Fibroblast of skin of right quadriceps (primary cell): ENCODE measurements around the gene SPACDR.
"Not testable (repeated sequence)": the region's sequence is repeated elsewhere in the genome, so short reads cannot be mapped to it uniquely, and the experiment has no call there.

Source experiments
- DNase-seq: peaks from one replicate; pipeline ENCODE4 v3.0.0-alpha.2; 2013

Gene SPACDR, protein sequence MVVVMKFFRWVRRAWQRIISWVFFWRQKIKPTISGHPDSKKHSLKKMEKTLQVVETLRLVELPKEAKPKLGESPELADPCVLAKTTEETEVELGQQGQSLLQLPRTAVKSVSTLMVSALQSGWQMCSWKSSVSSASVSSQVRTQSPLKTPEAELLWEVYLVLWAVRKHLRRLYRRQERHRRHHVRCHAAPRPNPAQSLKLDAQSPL

DNA sequence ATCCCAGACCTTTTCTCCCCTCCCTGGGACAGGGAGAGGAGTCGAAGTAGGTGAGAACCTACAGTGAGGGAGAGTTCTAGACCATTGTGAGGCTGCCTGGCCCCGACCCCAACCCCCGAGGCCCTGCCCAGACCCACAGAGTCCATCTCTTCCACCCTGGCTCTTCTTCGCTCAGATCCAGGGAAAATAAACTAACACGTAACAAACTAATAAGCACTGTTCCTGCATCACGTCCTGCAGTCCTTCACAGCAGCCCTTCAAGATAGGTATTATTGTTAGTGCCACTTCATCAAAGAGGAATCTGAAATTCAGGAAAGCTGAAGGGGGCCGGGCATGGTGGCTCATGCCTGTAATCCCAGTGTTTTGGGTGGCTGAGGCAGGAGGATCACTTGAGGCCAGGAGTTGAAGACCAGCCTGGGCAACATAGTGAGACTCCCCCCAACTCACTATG, at the start of gene SPACDR:
Gene SPACDR (minus strand): TSS at position 51 of the 451 bp plus-strand sequence. CDS start 235 bp downstream, outside the sequence.
- no peak for DNase-seq

DNA sequence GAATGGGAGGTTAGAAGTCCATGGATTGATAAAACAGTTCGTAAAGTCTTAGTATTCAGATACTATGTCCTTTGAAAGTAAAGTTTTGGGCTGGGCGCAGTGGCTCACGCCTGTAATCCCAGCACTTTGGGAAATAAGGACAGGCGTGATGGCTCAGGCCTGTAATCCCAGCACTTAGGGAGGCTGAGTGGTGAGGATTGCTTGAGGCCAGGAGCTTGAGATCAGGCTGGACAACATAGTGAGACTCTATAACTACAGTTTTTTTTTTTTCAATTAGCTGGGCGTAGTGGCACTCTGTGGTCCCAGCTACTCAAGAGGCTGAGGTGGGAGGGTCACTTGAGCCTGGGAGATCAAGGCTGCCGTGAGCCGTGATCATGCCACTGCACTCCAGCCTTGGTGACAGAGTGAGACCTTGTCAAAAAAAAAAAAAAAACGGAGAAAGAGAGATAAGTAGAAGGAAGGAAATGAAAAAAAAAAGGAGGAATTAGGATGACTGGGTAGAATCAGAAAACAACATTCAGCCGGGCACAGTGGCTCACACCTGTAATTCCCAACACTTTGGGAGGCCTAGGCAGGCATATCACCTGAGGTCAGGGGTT, 49.3 kb upstream of the SPACDR start:
- no peak for DNase-seq

DNA sequence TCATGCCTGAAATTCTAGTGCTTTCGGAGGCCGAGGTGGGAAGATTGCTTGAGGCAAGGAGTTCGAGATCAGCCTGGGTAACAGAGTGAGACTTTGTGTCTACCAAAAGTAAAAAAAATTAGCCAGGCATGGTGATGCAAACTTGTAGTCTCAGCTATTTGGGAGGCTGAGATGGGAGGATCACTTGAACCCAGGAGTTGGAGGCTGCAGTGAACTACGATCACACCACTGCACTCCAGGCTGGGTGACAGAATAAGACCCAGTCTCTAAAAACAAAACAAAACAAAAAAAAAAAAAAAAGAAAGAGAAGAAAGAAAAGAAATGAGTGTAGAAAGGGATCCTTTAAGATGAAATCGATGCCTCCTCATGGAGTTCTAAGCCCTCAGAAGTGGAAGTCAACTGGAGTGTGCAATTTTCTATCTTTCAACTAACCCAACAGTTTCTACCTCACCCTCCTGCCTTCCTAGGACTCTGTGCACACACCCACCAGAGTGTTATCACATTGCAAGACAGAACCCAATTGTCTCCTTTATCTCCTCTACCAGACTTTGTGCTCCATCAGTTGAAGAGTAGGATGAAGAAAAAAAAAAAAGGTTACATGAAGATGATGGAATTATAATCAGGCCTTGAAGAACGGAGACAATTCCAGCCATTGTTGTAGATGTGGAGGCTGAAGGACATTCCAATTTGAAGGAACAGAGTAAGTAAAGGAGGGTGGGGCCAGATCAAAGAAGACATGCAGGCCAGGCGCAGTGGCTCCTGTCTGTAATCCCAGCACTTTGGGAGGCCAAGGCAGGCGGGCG, 46.6 kb upstream of the SPACDR start:
- no peak for DNase-seq

DNA sequence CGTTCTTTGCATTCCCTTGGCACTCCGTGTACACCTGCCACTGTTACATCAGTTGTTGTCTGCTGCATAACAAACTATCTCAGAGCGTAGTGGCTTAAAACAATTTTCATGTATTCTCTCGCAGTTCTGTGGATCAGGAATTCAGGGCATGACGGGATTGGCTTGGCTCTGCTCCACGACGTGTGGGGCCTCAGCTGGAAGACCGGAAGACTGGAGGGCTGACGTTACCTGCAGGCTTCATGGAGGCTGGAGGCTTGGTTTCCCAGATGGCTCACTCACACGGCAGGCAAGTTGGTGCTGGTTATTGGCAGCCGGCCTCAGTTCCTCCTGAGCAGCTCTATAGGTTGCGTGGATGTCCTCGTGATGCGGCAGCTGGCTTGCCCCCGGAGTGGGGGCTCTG, 45.2 kb upstream of the SPACDR start:
- DNase-seq = peak; percentile 88

DNA sequence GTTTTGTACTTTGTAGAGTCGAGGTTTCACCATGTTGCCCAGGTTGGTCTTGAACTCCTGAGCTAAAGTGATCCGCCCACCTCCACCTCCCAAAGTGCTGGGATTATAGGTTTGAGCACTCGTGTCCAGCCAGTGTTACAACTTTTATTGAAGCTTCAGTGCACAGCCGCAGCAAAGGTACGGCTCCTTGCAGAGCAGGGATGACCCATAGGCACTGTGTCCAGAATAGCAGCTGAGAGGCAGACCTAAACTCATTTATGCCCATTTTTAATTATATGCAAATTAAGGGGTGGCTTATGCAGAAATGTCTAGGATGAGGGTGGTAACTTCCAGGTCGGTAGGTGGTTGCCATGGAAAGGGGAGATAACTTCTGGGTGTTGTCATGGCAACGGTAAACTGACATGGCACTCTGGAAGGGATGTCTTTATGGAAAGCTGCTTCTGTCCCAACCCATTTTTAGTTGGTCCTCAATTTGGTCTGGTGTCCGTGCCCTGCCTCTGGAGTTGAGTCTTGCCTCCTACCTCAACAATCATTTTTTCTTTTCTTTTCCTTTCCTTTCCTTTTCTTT, 42.4 kb upstream of the SPACDR start:
- DNase-seq = no peak

DNA sequence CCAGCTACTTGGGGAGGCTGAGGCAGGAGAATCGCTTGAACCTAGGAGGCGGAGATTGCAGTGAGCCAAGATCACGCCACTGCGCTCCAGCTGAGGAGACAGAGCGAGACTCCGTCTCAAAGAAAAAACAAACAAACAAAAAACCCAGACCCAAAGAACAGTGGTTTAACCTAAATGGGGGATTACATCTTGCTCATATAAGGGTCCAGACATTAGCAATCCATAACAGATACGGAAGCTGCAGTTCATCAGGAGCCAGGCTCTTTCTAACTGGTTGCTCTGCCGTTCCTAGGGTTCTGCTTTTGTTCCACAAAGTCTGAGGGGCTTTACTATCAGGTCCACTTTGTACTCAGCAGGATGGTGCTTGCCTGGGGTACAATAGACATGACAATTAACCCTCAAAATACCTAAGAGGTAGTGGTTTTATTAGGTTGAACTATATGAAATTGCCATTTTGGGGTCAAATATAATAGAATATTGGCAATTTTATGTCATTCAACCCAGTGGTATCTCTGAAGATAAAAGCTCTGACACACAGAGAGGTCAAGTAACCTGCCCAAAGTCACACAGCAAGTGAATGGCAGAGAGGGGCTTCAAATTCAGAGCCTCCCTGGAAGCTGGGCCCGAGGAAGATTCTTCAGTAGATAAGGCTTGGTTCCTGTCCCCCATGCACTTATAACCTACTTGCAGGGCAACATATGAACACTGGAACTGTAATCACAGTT, 41.0 kb upstream of the SPACDR start:
- no peak for DNase-seq

DNA sequence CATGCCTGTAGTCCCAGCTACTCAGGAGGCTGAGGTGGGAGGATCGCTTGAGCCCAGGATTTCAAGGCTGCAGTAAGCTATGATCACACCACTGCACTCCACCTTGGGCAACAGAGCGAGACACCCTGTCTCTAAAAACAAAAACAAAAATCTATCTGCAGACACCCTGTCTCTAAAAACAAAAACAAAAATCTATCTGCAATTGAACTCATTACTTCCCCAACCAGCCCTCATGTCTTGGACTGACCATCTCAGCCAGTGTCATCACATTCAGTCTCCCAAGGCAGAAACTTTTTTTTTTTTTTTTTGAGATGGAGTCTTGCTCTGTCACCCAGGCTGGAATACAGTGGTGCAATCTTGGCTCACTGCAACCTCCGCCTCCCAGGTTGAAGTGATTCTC, 40.0 kb upstream of the SPACDR start:
- DNase-seq = not testable (repeated sequence)

DNA sequence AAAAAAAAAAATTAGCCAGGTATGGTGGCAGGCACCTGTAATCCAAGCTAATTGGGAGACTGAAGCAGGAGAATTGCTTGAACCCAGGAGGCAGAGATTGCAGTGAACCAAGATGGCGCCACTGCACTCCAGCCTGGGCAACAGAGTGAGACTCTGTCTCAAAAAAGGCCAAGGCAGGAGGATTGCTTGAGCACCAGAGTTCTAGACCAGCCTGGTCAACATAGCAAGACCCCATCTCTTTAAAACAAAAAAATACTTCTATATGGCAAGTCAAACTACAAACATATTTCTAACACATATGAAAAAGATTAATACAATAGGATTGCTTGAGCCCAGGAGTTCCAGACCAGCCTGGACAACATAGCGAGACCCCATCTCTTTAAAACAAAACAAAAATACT, 36.7 kb upstream of the SPACDR start:
- DNase-seq = not testable (repeated sequence)

DNA sequence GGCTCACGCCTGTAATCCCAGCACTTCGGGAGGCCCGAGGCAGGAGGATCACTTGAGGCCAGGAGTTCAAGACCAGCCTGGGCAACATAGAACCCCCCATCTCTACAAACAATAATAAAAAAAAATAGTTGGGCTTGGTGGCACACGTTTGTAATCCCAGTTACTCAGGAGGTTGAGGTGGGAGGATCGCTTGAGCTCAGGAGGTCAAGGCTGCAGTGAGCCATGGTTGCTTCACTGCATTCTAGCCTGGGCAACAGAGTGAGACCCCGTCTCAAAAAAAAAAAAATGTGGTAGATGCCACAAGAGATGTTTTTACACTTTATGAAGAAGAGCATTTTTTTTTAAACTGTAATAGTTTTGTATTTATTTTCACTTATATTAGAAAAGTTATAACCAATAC, 32.4 kb upstream of the SPACDR start:
- no peak for DNase-seq

DNA sequence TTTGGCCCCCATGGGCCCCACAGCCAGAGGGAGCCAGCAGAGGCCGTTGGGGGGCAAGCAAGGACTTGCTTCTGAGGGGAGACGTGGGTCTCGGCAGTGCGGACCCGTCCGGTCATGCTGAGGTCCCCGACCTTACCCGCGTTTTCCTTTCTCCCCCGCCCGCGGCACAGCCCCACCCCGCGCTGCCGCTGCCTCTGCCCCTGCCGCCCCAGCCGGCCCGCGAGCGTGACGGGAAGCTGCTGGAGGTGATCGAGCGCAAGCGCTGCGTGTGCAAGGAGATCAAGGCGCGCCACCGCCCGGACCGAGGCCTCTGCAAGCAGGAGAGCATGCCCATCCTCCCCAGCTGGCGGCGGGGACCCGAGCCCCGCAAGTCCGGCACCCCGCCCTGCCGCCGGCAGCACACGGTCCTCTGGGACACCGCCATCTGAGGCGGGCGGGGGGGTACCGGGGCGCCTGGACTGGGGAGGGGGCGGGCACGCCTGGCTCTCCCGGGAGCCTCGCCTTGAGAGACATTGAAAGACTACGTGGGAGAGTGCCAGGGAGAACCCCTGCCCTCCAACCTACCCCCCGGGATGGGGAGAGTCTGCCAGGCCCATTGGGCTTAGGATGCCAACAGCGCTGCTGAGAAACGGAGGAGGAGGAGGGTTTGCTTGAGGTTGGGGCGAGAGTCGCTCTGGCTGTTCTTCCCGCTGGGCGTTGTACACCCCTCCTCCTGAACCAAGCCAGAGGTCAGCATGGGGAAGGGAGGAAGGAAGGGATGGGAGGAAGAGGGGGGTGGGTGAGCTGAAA, 29.6 kb upstream of the SPACDR start:
- no peak for DNase-seq

DNA sequence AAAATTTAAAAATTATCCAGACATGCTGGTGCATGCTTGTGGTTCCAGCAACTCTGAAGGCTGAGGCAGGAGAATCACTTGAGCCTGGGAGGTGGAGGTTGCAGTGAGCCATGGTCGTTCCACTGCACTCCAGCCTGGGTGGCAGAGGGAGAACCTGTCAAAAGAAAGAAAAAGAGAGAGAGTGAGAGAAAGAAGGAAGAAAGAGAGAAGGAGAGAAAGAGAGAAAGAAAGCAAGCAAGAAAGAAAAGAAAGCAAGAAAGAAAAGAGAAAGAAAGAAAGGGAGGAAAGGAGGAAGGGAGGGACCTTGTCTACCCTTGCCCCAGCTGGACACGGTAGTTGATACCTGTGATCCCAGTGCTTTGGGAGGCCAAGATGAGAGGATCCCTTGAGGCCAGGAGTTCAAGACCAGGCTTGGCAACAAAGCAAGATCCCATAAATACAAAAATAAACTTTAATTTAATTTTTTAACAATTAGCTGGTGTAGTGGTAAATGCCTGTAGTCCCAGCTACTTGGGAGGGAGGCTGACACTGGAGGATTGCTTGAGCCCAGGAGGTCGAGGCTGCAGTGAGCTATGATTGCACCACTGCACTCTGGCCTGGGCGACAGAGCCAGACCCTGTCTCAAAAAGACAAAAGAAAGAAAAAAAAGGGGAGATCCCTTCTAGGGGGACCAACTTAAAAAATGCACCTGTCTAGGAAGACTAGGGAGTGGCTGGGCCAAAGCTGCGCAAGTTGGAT, 28.8 kb upstream of the SPACDR start:
- no peak for DNase-seq

DNA sequence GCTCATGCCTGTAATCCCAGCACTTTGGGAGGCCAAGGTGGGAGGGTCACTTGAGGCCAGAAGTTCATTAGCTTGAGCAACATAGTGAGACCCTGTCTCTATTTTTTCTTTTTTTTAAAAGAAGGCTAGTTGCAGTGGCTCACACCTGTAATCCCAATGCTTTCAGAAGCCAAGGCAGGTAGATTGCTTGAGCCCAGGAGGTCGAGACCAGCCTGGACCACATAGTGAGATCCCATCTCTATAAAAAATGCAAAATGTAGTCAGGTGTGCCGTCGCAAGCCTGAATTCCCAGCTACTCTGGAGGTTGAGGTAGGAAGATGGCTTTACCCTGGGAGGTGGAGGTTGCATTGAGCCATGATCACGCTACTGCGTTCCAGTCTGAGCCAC, 27.1 kb upstream of the SPACDR start:
- DNase-seq = no peak

DNA sequence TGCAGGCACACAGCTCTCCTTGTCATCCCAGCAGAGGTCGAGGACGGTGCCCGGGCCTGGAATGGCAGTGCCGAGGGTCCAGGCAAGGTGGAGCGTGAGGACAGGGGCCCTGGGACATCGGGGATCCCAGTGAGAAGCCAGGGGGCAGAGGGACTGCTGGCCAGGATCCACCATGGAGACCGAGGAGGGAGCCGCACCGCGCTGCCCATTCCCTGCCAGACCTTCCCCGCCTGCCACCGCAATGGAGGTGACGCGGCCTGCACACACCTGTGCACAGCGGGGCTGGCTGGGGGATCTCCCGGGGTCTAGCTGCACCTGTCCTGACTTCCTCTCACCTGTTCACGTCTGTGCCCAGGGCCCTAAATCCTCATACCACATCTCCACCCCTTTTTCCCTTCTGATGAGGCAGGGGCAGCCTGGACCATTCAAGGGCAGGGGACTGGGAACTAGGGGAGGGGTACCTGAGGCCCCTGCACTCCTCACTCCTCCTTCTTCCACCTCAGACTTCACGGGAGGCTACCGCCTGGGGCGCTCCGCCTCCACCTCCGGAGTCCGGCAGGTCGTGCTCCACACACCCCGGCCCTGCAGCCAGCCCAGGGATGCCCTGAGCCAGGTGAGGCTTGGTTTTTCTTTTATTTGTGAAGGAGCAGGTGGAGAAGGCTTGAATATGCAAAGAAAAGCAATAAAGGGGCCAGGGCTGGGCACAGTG, 26.6 kb upstream of the SPACDR start:
- no peak for DNase-seq

DNA sequence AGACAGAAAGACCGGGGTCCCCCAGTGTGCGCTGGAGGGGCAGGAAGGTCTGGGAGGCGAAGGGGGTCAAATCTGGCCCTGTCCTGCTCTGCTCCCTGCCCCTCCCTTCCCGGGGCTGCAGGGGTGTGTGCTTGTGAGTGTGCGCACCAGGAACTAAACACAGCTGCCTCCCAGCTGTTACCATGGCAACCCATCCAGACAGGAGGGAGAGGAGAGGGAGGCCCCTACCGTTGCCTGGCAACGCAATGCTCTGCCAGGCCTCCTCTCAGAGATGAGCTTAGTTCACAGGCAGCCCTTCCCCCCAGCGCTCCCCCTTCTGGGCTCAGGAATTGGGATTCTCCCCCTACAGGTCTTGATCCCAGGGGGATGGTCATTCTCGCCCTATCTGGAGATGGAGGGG, 25.8 kb upstream of the SPACDR start:
- peak; percentile 95 for DNase-seq

DNA sequence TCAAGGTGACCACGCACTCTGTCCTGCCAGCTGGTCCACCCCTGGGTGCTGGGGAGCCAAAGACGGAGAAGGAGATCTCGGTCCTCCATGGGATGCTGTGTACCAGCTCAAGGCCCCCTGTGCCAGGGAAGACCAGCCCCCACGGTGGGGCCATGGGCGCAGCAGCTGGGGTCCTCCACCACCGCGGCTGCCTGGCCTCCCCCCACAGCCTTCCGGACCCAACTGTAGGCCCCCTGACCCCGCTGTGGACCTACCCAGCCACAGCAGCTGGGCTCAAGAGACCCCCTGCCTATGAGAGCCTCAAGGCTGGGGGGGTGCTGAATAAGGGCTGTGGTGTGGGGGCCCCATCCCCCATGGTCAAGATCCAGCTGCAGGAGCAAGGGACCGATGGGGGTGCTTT, 25.1 kb upstream of the SPACDR start:
- DNase-seq = no peak

DNA sequence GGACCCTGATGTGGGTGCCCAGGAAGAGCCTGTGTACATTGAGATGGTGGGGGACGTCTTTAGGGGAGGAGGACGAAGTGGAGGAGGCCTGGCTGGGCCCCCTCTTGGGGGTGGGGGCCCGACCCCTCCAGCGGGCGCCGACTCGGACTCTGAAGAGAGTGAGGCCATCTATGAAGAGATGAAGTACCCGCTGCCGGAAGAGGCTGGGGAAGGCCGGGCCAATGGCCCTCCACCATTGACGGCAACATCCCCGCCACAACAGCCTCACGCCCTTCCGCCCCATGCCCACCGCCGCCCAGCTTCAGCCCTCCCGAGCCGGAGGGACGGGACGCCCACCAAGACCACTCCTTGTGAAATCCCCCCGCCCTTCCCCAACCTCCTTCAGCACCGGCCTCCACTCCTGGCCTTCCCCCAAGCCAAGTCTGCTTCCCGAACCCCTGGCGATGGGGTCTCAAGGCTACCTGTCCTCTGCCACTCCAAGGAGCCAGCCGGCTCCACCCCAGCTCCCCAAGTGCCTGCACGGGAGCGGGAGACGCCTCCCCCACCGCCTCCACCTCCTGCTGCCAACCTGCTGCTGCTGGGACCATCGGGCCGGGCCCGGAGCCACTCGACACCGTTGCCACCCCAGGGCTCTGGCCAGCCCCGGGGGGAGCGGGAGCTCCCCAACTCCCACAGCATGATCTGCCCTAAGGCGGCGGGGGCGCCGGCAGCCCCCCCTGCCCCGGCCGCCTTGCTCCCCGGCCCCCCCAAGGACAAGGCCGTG, 24.5 kb upstream of the SPACDR start:
- no peak for DNase-seq

DNA sequence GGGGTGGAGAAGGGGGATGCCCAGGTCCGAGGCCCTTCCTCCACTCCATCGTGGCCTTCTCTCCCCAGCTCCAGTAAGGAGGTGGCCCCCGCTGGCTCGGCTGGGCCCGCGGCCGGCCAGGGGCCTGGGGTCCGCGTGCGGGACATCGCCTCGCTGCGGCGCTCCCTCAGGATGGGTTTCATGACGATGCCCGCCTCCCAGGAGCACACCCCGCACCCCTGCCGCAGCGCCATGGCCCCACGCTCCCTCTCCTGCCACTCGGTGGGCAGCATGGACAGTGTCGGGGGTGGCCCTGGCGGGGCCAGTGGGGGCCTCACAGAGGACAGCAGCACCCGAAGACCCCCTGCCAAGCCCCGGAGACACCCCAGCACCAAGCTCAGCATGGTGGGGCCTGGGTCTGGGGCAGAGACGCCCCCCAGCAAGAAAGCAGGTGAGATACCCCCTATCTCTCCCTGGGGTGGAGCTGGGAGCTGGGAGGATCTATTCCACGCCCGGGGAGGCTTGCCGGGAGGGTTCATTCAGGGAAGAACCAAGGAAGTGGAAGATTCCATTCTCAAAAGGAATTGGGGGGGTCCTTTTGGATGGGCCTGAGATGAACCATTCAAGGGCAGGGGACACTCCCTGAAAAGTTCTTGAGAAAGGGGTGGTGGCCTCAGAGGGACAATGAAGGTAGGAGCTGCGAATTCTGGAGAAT, 22.8 kb upstream of the SPACDR start:
- DNase-seq = peak; percentile 55

DNA sequence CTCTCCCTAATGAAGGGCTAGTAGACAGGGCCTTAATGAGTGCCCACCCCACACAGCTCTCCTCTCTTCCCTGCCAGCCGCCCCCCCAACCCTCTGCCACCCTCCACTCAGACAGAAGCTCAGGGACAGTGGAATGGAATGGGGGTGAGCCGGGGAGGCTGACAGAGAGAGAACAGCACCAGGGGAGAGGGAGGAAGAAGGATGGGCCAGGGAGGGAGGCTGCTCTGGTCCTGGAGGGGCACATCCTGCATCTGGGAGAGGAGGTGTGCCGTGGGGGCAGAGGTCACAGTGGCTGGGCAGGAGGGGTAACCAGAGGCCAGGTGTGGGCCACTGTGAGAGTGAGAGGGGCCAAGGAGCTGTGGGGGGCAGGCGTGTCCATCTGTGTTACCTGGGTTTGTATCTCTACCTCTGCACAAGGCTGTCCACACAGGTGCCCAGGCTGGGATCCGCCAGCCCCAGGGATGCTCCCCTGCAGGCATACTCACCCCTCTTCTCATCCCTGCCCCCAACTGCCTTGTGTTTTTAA, 22.1 kb upstream of the SPACDR start:
- no peak for DNase-seq

DNA sequence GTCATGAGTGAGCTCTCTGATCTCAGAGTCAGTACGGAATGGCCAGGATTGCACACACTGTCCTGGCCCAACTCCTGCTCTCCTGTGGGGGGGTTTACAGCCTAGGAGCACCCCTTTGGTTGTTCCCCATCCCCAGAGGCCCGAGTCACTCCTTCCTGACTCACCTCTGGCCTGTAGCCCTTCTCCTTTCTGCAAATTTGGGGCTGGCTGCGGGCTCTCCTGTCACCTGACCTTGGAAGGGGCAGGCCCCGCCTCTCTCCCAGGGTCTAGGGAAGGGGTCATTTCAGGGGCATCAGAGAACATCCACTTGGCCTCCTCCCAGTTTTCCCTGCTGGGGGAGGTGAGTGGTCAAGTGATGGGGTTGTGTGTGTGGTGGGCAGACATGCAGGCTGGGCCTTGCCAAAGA, 21.4 kb upstream of the SPACDR start:
- no peak for DNase-seq
